ENCODE data around the gene NPAS2.

NPAS2 gene

DNA sequence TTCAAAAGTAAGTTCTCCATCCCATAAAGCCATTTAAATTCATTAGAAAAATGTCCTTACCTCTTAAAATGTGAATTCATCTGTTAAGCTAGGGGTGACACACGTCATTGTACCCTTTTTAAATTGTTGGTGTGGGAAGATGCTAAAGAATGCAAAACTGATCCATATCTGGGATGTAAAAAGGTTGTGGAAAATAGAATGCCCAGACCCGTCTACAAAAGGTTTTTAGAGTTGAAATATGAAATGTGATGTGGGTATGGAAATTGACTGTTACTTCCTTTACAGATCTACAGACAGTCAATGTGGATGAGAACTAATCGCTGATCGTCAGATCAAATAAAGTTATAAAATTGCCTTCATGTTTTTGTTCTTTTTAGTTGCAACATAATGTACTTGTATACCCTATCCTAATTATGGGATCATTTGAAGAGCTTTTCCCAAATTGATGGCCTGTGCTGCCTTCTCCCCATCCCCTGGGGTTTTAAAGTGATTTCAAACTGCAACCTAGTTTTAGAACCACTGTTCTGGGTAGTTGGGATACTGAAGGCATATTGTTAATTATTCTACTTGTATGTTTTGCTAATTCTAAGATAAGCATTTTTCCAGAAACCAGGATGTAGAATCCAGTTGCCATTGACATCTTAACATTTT lies 186.3 kb downstream of the NPAS2 start:
- TF ChIP-seq ZNF274 (IDR thresholded peaks at IDR 0.05; ENCODE audit: low read depth, low read length): no peak

DNA sequence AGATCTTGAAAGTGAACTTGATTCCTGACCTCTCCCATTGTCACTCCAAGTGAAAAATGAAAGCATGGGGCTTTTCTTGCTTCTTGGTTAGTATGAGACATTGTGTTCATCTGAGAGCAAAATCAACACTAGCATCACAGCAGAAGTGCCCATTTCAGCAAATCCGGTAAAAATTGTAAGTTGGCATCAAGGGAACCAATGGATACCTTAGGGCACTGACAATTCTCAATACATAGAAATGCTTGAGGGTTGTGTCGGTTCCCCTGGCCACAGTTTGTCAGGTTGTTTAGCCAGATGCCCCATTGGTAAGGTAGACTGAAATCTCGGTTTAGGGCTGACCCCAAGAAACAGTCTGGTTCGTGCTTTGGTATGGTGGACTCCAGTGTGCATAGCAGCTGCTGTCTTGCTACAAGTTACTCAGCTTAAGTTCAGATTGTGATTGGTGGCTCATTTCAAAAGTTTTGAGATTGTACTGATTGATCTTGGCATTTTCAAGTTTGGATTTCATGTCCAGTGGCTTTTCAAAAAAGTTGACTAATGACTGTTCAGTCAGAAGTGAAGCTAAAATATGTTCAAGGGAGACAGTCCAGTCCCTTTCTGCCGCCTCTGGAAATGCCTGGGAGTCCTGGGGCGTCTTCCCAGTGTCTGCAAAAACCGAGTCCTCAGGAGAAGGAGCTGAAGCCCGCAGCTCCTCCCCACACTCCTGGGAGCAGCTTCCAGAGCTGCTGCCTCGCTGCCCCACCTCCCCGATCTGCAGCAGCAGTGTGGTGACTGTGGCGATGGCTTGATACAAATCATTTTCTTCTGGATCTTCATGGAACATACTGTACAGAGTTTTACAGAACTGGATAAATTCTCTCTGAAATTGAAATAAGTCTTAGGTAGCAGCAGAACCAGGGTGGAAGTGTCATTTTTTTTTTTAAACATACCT lies 187.7 kb downstream of the NPAS2 start:
- no peak overlapping the region for H3K4me3 ChIP-seq (ENCODE audit: low read length)
- no peak for TF ChIP-seq ZNF274 (IDR thresholded peaks at IDR 0.05; ENCODE audit: low read depth, low read length)

More for the DNA sequence above, 186.3 kb downstream of the NPAS2 start:
- no peak overlapping the region for H3K4me3 ChIP-seq (ENCODE audit: low read length)

GRCh38 chr2:101011152-101011551 lies 191.2 kb downstream of the NPAS2 start:
- no peak for TF ChIP-seq ZNF274 (IDR thresholded peaks at IDR 0.05; ENCODE audit: low read depth, low read length)
- no peak overlapping the region for H3K4me3 ChIP-seq (ENCODE audit: low read length)

DNA sequence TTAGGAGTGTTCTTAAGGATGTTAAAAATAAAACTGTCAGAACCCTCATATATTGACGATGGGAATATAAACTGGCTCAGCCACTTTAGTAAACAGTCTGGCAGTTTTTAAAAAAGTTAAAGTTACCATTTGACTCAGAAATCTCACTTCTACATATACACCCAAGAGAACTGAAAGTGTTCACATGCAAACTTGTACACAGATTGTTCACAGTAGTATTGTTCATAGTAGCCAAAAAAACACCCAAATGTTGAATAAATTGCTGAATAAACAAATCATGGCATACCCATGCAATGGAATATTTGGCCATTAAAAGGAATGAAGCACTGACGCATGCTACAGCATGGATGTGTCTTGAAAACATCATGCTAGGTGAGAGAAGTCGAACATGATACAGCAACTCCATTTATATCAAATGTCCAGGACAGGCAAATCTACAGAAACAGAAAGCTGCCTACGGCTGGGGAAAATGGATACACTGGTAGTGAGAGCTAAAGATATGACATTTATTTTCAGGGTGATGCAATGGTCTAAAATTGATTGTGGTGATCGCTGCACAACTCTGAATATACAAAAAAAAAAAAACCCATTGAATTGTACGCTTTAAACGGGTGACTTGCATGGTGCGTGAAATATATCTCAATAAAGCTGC lies 192.2 kb downstream of the NPAS2 start:
- no peak for TF ChIP-seq ZNF274 (IDR thresholded peaks at IDR 0.05; ENCODE audit: low read depth, low read length)
- H3K4me3 ChIP-seq (ENCODE audit: low read length): no peak overlapping the region

- no peak for TF ChIP-seq ZNF274 (IDR thresholded peaks at IDR 0.05; ENCODE audit: low read depth, low read length)
- H3K4me3 ChIP-seq (ENCODE audit: low read length): no peak overlapping the region
Measured at GRCh38 chr2:101012706-101013181, 192.8 kb downstream of the NPAS2 start.

GRCh38 chr2:101014264-101014857 lies 194.4 kb downstream of the NPAS2 start:
- H3K4me3 ChIP-seq (ENCODE audit: low read length): no peak overlapping the region
- TF ChIP-seq ZNF274 (IDR thresholded peaks at IDR 0.05; ENCODE audit: low read depth, low read length): no peak

DNA sequence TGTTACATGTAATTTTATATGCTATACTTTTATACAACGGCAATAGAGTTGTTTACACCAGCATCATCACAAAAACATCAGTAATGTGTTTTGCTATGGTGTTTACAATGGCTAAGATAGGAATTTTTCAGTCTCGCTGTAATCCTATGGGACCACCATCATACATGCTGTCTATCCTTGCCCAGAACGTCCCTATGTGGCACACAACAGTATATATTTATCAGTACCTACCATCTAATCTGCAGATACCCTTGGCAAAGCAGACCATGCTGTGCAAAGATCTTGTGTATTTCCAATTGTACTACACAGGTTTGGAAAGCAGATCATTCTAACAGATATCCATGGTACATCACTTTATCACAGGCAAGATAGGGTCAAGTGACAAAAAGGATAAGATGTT lies 197.4 kb downstream of the NPAS2 start:
- no peak for TF ChIP-seq ZNF274 (IDR thresholded peaks at IDR 0.05; ENCODE audit: low read depth, low read length)
- H3K4me3 ChIP-seq (ENCODE audit: low read length): no peak overlapping the region

DNA sequence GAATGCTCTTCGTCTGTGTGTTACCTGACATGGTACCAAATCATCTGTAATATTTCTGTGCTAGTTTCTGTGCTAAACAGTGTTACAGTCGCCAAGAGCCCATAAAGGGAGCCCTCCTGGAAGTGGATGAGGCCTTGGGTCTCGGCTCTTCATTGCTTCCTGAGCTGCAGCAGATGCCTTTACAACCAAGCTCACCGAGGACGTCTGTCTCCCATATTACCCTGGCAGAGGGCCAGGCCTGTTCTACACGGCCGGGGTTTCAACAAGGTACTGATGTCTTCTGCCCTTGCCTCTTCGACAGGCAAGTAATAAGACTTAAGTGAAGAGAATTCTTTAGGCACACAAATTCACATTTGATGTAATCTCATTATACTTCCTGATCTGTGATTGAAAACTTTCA lies 199.0 kb downstream of the NPAS2 start:
- no peak overlapping the region for H3K4me3 ChIP-seq (ENCODE audit: low read length)
- TF ChIP-seq ZNF274 (IDR thresholded peaks at IDR 0.05; ENCODE audit: low read depth, low read length): no peak

DNA sequence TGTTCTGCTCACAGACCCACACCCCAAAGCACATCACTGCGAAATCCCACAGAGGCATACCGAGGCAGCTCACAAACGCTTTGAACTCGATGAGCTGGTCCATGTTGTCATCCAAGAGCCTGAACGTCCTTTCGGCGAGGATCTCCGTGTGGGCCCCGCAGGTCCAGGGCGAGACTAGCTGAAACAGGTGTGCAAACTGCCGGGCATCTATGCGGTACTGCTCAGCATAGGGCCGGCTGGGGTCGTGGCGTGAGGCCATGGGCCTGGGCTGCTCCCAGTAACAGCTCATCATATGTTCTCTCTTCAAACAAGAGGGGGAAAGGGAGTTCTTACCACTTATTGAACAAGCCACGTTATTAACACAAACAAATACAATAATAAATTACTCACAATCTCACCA lies 202.3 kb downstream of the NPAS2 start:
- no peak overlapping the region for H3K4me3 ChIP-seq (ENCODE audit: low read length)
- no peak for TF ChIP-seq ZNF274 (IDR thresholded peaks at IDR 0.05; ENCODE audit: low read depth, low read length)

- TF ChIP-seq ZNF274 (IDR thresholded peaks at IDR 0.05; ENCODE audit: low read depth, low read length): no peak
- H3K4me3 ChIP-seq (ENCODE audit: low read length): no peak overlapping the region
Measured at GRCh38 chr2:101023327-101024107, 203.6 kb downstream of the NPAS2 start.

DNA sequence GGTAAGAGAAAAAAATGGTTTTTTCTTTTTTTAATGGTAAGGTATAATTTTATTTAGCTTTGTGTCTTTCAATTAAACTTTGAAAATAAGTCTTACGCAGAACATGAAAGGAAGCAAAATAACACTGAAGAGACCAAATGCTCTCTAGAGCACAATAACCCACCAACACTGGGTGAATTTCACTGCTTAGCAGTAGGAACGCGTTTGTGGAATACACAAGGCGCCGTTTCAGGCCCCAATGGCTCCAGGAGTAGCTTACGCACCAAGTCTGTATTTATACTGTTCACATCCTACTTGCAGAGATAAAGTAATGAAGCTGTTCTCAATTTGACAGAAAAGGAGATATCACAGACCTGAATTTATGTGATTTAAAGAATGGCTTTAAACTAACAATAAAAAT lies 205.6 kb downstream of the NPAS2 start:
- no peak for TF ChIP-seq ZNF274 (IDR thresholded peaks at IDR 0.05; ENCODE audit: low read depth, low read length)
- H3K4me3 ChIP-seq (ENCODE audit: low read length): no peak overlapping the region

DNA sequence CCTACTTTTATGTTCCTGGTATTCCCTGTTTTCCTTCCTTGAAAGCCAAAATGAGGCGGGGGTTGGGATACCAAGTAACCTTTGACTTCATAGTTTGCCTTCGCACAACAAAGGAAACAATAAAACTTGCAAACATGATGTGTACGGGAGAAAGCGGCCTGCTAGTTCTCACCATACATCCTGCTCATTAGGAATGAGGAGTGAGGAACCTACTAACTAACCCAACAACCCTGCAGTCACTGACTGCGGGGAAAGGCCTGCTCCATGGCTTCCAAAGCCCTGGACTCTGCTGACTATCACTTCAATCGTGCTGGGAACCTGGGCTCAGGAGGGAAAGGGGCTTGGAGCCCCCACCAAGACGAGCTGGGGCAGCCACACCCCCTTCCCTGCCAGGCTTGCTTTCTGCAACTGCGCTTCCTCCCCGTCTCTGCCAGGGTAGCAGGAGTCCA lies 206.3 kb downstream of the NPAS2 start:
- no peak for TF ChIP-seq ZNF274 (IDR thresholded peaks at IDR 0.05; ENCODE audit: low read depth, low read length)
- no peak overlapping the region for H3K4me3 ChIP-seq (ENCODE audit: low read length)

DNA sequence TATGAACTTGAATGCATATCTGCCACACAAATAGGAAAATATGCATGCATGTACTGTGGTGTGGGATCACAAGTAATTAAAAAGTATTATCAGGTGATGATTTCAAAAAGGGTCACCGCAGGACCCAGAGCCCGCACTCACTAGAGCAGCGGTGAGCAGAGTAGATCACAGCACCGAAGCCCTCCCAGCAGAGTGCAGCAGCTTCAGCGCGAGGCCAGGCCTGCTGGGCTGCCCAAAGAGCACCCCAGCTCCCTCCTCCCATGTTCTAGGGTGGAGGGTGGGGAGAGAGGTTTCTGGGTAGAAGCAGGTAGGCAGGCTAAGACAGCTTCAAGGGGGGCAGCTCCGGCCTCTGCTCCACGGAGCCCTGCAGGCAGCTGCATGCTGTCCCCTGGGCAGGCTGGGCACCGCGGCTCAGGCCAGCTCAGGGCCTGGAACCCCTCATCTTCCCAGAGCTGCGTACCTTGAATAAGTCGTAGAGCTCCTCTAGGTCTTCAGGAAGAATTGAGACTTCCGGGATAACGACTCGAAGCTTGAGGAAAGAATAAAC lies 207.1 kb downstream of the NPAS2 start:
- TF ChIP-seq ZNF274 (IDR thresholded peaks at IDR 0.05; ENCODE audit: low read depth, low read length): no peak

More for the DNA sequence above, 207.1 kb downstream of the NPAS2 start:
- no peak overlapping the region for H3K4me3 ChIP-seq (ENCODE audit: low read length)
